Prostate gland (tissue), 2 donors: ENCODE data around the gene TBC1D22B.

Experiments
- CTCF ChIP-seq, 4 experiments: fragments of 200-600 bp in 2 of 4; fragments of 450-650 bp in 2 of 4; sonication (generic) in 2 of 4; IDR thresholded peaks; 1 replicate in 3 of 4; 2 replicates in 1 of 4; pipeline ENCODE4 v1.5.1; 2016 to 2019; ENCODE audit warnings: antibody characterized with exemption in 4 of 4, mild to moderate bottlenecking in 2 of 4, moderate library complexity in 2 of 4
- POLR2A ChIP-seq: fragments of 450-650 bp; IDR thresholded peaks from one replicate; pipeline ENCODE4 v1.6.1; 2016; ENCODE audit warnings: antibody characterized with exemption, mild to moderate bottlenecking
- POLR2AphosphoS5 ChIP-seq: sonication (generic); formaldehyde crosslinking; IDR thresholded peaks from one replicate; pipeline ENCODE4 v1.6.1; 2017; ENCODE audit warnings: antibody characterized with exemption

GRCh38 chr6:37221585-37222124 is 35.9 kb upstream of the TBC1D22B start:
- TF ChIP-seq CTCF (IDR thresholded peaks at IDR 0.05) (no peak), POLR2A (no peak), POLR2AphosphoS5 (no peak)
